PC-9 (cell line): ENCODE measurements around the gene HACE1. TPM values are rescaled to one million over a fixed set of nuclear protein-coding genes. Genes with fewer than 3 reads are reported as not detected.

Experiments used
- BruUV-seq: library from RNA; stranded (reverse); fragments of 400-500 nt; replicated peaks from 2 replicates; lab custom pipeline; 2021; lab: Mats Ljungman, UMichigan
- CTCF ChIA-PET: fragments of 300-600 bp; sonication (Branson Sonifier 250); formaldehyde crosslinking; loops from one replicate; lab custom pipeline; 2022; ENCODE audit warnings: antibody characterized with exemption; lab: Charles Lee
- POLR2A ChIA-PET: fragments of 300-600 bp; sonication (Branson Sonifier 250); formaldehyde crosslinking; loops from one replicate; lab custom pipeline; 2022; ENCODE audit warnings: antibody characterized with exemption; ENCODE audit not compliant: unreplicated experiment; lab: Charles Lee
- DNase-seq, 2 experiments: peaks; one replicate each; pipeline versions ENCODE4 v3.0.0 to v3.0.0-alpha.2; 2015 to 2022; ENCODE audit warnings: mixed read lengths in 1 of 2
- H2AFZ ChIP-seq: fragments of 200-600 bp; sonication (generic); 2 replicates; pipeline ENCODE4 v1.8.1; 2017; ENCODE audit warnings: antibody characterized with exemption
- H3F3A ChIP-seq: fragments of 200-600 bp; sonication (generic); 2 replicates; pipeline ENCODE4 v1.8.1; 2017; ENCODE audit warnings: antibody characterized with exemption, mild to moderate bottlenecking, low read depth; ENCODE audit not compliant: insufficient read depth
- H3K27ac ChIP-seq: fragments of 200-600 bp; sonication (generic); 2 replicates; pipeline ENCODE4 v1.6.1; 2016; ENCODE audit warnings: mixed run types
- H3K27me3 ChIP-seq: fragments of 200-600 bp; sonication (generic); 2 replicates; pipeline ENCODE4 v1.6.1; 2016; ENCODE audit warnings: low read depth, mixed run types; ENCODE audit not compliant: insufficient read depth
- H3K36me3 ChIP-seq: fragments of 200-600 bp; sonication (generic); 2 replicates; pipeline ENCODE4 v1.6.1; 2016; ENCODE audit warnings: low read depth, mixed run types
- H3K4me1 ChIP-seq: fragments of 200-600 bp; sonication (generic); replicated peaks from 2 replicates; pipeline ENCODE4 v1.6.1; 2016; ENCODE audit warnings: mixed run types; ENCODE audit not compliant: insufficient read depth
- H3K4me2 ChIP-seq: fragments of 200-600 bp; sonication (generic); 2 replicates; pipeline ENCODE4 v1.6.1; 2017; ENCODE audit warnings: mixed run types
- H3K4me3 ChIP-seq: fragments of 200-600 bp; sonication (generic); 2 replicates; pipeline ENCODE4 v1.6.1; 2016; ENCODE audit warnings: mixed run types
- H3K79me2 ChIP-seq: fragments of 200-600 bp; sonication (generic); 2 replicates; pipeline ENCODE4 v1.6.1; 2017; ENCODE audit warnings: low read depth, mixed run types
- H3K9me2 ChIP-seq: fragments of 200-600 bp; sonication (generic); 2 replicates; pipeline ENCODE4 v1.8.1; 2017; ENCODE audit warnings: mild to moderate bottlenecking; ENCODE audit not compliant: insufficient read depth
- H3K9me3 ChIP-seq: fragments of 200-600 bp; sonication (generic); 2 replicates; pipeline ENCODE4 v1.8.1; 2016; ENCODE audit warnings: low read depth; ENCODE audit not compliant: insufficient read depth
- H4K20me1 ChIP-seq: fragments of 200-600 bp; sonication (generic); 2 replicates; pipeline ENCODE4 v1.8.1; 2017; ENCODE audit not compliant: insufficient read depth
- CTCF ChIP-seq: fragments of 200-600 bp; sonication (generic); conservative IDR thresholded peaks from 2 replicates; pipeline ENCODE4 v1.6.1; 2017; ENCODE audit warnings: mixed run types, antibody characterized with exemption, mild to moderate bottlenecking, moderate library complexity
- EZH2 ChIP-seq: fragments of 200-600 bp; sonication (generic); IDR thresholded peaks from 2 replicates; pipeline ENCODE4 v1.8.0; 2017; ENCODE audit warnings: antibody characterized with exemption, low read depth
- intact Hi-C: fragments of 100-400 bp; cut with micrococcal nuclease; formaldehyde crosslinking; loops from one replicate; pipeline ENCODE4 v1.10.0; 2022; ENCODE audit not compliant: unreplicated experiment
- total RNA-seq: library from RNA; stranded (reverse); gene quantifications from 2 replicates; pipeline ENCODE4 v1.2.3, GENCODE V29; 2021

The HACE1 gene
- total RNA-seq, 1 experiment from 2014 or later, result 12.4 TPM

- Histone ChIP-seq H3K4me1 (no peaks in the 10 kb centered on the region), H3K4me2 (no peak overlapping the region), H4K20me1 (no peaks in the 10 kb centered on the region), H3K27me3 (no peaks in the 10 kb centered on the region), H3K9me2 (no peaks in the 10 kb centered on the region), H3K27ac (no peak overlapping the region), H3K79me2 (no peaks in the 10 kb centered on the region), H3K9me3 (peaks cover 3% of the 10 kb centered on the region; the same call in 1 of the 2 replicates), H3F3A (no peaks in the 10 kb centered on the region), H2AFZ (no peak overlapping the region), H3K4me3 (no peak overlapping the region), H3K36me3 (no peaks in the 10 kb centered on the region)
- peak in 1 of 2 experiments; percentile 45 for DNase-seq
- BruUV-seq, result no TSS peak
- intact Hi-C loops, result loop anchor here (1.0 kb wide), 1 partner anchor 88 kb away; no protein-coding TSS in a partner anchor
- ChIA-PET POLR2A (no interaction called here), CTCF (no interaction called here)
- TF ChIP-seq EZH2, result no peak
- TF ChIP-seq CTCF, result peak; percentile 92
Observed at GRCh38 chr6:104682722-104683643, 176.7 kb downstream of the HACE1 start.

GRCh38 chr6:104680539-104680938, 179.2 kb downstream of the HACE1 start:
- no peaks in the 10 kb centered on the region for H3K27me3 ChIP-seq
- no peaks in the 10 kb centered on the region for H4K20me1 ChIP-seq
- intact Hi-C loops, result no loop called here
- H3K4me3 ChIP-seq, result no peak overlapping the region
- no peak overlapping the region for H2AFZ ChIP-seq
- no peak overlapping the region for H3K4me2 ChIP-seq
- no TSS peak for BruUV-seq
- ChIA-PET POLR2A (interaction anchor here (0.9 kb wide), 1 partner anchor 1763 kb away, joined by 3 read pairs; no protein-coding TSS in a partner anchor), CTCF (no interaction called here)
- TF ChIP-seq CTCF, result no peak
- no peak for TF ChIP-seq EZH2
- no peaks in the 10 kb centered on the region for H3K4me1 ChIP-seq
- no peak overlapping the region for H3K27ac ChIP-seq
- no peaks in the 10 kb centered on the region for H3K36me3 ChIP-seq
- peaks cover 3% of the 10 kb centered on the region; the same call in 1 of the 2 replicates for H3K9me3 ChIP-seq
- no peaks in the 10 kb centered on the region for H3F3A ChIP-seq
- H3K9me2 ChIP-seq, result no peaks in the 10 kb centered on the region
- H3K79me2 ChIP-seq, result no peaks in the 10 kb centered on the region
- no peak for DNase-seq

GRCh38 chr6:104679971-104680370, 179.7 kb downstream of the HACE1 start:
- no peak for DNase-seq
- Histone ChIP-seq H3F3A (no peaks in the 10 kb centered on the region), H3K4me1 (no peaks in the 10 kb centered on the region), H3K9me2 (no peaks in the 10 kb centered on the region), H3K27me3 (no peaks in the 10 kb centered on the region), H3K79me2 (no peaks in the 10 kb centered on the region), H3K4me3 (no peak overlapping the region), H4K20me1 (no peaks in the 10 kb centered on the region), H3K27ac (no peak overlapping the region), H3K9me3 (peaks cover 3% of the 10 kb centered on the region; the same call in 1 of the 2 replicates), H3K4me2 (no peak overlapping the region), H3K36me3 (no peaks in the 10 kb centered on the region), H2AFZ (no peak overlapping the region)
- intact Hi-C loops, result no loop called here
- CTCF ChIA-PET, result no interaction called here
- POLR2A ChIA-PET, result no interaction called here
- no TSS peak for BruUV-seq
- TF ChIP-seq EZH2, result no peak
- no peak for TF ChIP-seq CTCF

Other genes with a start within 250 kb of the HACE1 start
- gene LIN28B, start 97.2 kb upstream of the HACE1 start, total RNA-seq, result not detected in 2 replicates